WI38 (cell line): ENCODE results near the gene MRS2.
"Not testable (repeated sequence)": the region's sequence is repeated elsewhere in the genome, so short reads cannot be mapped to it uniquely, and the experiment has no call there.

ENCODE experiments used
- H3K4me3 ChIP-seq: 2 replicates; pipeline ENCODE4 v1.5.1; 2011; ENCODE audit warnings: low read depth, mild to moderate bottlenecking, control low read depth, low read length
- TF ChIP-seq, protein P1 (sequence below): IDR thresholded peaks from 2 replicates; pipeline ENCODE4 v1.5.1; 2012; ENCODE audit warnings: low read depth, mild to moderate bottlenecking, control low read depth, low read length

The MRS2 gene

DNA sequence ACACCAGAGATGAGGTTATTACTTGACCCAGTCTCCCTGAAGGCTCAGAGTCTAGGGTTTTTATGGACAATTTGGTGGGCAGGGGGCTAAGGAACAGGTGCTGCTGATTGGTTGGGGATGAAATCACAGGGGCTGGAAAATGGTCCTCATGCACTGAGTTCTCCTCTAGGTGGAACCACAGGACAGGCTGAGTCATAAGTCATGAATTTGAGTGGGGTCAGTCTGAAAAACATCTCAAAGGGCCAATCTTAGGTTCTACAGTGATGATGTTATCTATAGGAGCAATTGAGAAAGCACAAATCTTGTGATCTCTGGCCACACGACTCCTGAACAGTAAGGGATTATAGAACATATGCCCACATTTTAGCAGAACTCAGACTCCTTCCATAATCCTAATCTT is 5.9 kb upstream of the MRS2 start:
- TF ChIP-seq, protein P1, sequence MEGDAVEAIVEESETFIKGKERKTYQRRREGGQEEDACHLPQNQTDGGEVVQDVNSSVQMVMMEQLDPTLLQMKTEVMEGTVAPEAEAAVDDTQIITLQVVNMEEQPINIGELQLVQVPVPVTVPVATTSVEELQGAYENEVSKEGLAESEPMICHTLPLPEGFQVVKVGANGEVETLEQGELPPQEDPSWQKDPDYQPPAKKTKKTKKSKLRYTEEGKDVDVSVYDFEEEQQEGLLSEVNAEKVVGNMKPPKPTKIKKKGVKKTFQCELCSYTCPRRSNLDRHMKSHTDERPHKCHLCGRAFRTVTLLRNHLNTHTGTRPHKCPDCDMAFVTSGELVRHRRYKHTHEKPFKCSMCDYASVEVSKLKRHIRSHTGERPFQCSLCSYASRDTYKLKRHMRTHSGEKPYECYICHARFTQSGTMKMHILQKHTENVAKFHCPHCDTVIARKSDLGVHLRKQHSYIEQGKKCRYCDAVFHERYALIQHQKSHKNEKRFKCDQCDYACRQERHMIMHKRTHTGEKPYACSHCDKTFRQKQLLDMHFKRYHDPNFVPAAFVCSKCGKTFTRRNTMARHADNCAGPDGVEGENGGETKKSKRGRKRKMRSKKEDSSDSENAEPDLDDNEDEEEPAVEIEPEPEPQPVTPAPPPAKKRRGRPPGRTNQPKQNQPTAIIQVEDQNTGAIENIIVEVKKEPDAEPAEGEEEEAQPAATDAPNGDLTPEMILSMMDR, result no peak

DNA sequence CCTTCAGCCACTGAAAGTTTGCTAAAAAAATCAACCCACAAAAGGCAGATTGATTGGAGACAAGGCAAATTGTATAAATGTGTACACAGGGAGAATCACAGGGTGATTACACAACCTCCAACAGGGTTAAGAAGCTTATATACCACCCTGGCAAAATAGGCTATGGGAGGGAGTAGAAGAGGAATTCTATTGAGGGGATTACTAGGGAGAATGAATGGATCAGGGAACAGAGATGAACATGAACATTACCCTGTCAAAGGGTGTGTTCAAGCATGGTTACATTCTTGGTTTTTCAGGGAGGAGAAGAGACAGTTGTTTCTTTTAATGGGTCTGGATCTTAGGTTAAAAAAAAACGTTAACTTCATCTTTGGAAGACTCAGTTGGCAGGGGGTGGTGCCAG is 5.1 kb upstream of the MRS2 start:
- TF ChIP-seq, protein P1, result no peak
- H3K4me3 ChIP-seq, result no peak overlapping the region

More for the DNA sequence above, 5.9 kb upstream of the MRS2 start:
- H3K4me3 ChIP-seq, result no peak overlapping the region

DNA sequence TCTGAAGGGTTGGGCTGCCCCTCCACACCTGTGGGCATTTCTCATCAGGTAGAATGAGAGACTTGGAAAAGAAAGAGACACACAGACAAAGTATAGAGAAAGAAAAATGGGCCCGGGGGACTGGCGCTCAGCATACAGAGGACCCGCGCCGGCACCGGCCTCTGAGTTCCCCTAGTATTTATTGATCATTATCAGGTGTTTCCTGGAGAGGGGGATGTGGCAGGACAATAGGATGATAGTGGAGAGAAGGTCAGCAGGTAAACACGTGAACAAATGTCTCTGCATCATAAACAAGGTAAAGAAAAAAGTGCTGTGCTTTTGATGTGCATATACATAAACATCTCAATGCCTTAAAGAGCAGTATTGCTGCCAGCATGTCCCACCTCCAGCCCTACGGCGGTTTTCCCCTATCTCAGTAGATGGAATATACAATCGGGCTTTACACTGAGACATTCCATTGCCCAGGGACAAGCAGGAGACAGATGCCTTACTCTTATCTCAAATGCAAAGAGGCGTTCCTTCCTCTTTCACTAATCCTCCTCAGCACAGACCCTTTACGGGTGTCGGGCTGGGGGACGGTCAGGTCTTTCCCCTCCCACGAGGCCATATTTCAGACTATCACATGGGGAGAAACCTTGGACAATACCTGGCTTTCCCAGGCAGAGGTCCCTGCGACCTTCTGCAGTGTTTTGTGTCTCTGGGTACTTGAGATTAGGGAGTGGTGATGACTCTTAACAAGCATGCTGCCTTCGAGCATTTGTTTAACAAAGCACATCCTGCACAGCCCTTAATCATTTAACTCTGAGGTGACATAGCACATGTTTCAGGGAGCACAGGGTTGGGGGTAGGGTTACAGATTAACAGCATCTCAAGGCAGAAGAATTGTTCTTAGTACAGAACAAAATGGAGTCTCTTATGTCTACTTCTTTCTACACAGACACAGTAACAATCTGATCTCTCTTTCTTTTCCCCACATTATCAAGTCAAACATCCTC is 2.4 kb upstream of the MRS2 start:
- H3K4me3 ChIP-seq, result not testable (repeated sequence)

DNA sequence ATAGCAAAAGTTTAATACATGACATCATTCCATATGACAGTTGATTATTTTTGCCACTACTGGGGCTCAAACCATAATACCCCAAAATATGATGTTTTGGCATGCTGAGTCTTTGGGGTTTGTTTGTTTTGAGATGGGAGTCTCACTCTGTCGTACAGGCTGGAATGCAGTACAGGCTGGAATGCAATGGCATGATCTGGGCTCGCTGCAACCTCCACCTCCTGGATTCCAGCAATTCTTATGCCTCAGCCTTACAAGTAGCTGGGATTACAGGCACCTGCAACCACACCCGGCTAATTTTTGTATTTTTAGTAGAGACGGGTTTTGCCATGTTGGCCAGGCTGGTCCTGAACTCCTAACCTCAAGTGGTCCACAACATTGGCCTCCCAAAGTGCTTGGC is 1.3 kb upstream of the MRS2 start:
- no peak overlapping the region for H3K4me3 ChIP-seq

DNA sequence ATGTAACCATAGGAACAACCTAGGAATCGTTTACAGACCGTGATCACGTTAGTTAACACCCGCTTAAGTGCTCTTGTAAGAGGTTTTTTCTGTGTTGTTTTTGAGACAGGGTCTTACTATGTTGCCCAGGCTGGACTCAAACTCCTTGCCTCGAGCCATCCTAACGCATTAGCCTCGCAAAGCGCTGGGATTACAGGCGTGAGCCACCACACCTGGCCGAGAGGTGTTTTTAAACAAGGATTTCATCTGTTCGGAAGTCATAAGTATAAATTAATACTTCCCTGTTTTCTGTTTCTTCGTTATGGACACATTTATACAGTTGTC is 727 bp downstream of the MRS2 start:
- TF ChIP-seq, protein P1, result no peak
- peak overlapping the region; percentile 82 for H3K4me3 ChIP-seq

More for the DNA sequence above, 1.3 kb upstream of the MRS2 start:
- TF ChIP-seq, protein P1, result no peak

DNA sequence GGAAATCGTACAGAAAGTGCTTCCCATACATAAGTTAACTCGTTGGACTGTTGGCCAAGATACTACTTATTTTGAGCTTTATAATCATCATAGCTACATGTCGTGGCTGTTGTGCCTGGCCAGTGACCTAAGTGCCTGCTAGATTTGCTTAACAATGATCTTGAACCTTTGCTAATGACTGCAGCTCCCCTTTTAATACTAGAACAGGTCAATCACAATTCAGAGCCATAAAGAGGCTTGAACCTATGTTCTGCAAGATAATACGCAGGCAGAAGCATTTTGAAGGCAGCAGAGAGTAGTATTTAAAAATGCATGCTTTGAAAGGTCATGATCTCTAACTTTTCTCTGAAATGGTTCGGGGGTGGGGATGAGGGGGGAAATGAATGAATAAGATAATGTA is 2.5 kb downstream of the MRS2 start:
- H3K4me3 ChIP-seq, result no peak overlapping the region
- TF ChIP-seq, protein P1, result no peak

DNA sequence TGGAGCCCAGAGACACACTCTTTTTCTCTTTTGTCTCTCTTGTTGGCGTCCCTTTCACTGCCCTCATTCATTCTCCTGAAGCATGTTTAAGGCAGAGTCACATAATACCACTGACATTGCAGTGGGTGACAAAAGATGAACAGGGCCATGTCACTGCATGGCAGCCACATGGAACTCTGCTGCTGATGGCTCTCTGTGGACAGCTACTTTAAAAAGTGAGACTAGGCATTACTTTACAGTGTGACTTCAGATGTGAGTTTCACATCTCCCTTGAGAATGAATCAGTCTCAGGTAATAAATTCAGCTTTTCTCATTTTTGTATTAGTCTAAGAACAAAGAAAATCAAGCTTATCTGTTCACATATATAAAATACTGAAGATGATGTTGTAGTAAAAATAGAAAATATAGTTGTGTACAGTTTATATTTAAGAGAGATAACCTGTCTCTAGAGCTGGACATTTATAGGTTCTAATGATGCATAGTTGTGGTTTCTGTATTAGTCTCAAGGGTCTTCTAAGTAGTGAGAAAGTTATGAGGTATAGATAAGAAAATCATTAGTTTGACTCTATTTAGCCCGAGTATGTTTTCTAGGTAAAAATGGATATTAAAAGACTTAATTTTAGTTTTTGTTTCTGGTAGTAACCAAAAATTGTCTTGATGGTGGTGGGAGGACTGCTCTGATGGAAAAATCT is 6.1 kb downstream of the MRS2 start:
- no peak overlapping the region for H3K4me3 ChIP-seq
- TF ChIP-seq, protein P1, result no peak
